ENCODE measurements around the gene OR2V1. TPM values are rescaled to one million over a fixed set of nuclear protein-coding genes. Genes with fewer than 3 reads are reported as not detected.
"Not testable (repeated sequence)": the region's sequence is repeated elsewhere in the genome, so short reads cannot be mapped to it uniquely, and the experiment has no call there.

OR2V1 gene
- total RNA-seq = not detected

- DNase-seq (ENCODE audit: low spot score) = no peak
Observed at GRCh38 chr5:181130832-181131496, at the start of gene OR2V1. Gene OR2V1 (minus strand): TSS chr5:181131169. CDS start chr5:181125304, 5,865 bp downstream.

GRCh38 chr5:181177559-181177958 is 46.6 kb upstream of the OR2V1 start:
- DNase-seq (ENCODE audit: low spot score) = not testable (repeated sequence)

- DNase-seq (ENCODE audit: low spot score) = no peak
Observed at GRCh38 chr5:181176254-181176952, 45.4 kb upstream of the OR2V1 start.

- no peak for DNase-seq (ENCODE audit: low spot score)
Observed at GRCh38 chr5:181173420-181174342, 42.7 kb upstream of the OR2V1 start.

GRCh38 chr5:181173027-181173419 is 42.1 kb upstream of the OR2V1 start:
- no peak for DNase-seq (ENCODE audit: low spot score)

GRCh38 chr5:181171782-181172181 is 40.8 kb upstream of the OR2V1 start:
- DNase-seq (ENCODE audit: low spot score) = no peak

GRCh38 chr5:181170996-181171395 is 40.0 kb upstream of the OR2V1 start:
- no peak for DNase-seq (ENCODE audit: low spot score)

- no peak for DNase-seq (ENCODE audit: low spot score)
Observed at GRCh38 chr5:181170237-181170825, 39.4 kb upstream of the OR2V1 start.

- DNase-seq (ENCODE audit: low spot score) = not testable (repeated sequence)
Observed at GRCh38 chr5:181169459-181170236, 38.7 kb upstream of the OR2V1 start.

GRCh38 chr5:181168595-181169118 is 37.7 kb upstream of the OR2V1 start:
- DNase-seq (ENCODE audit: low spot score) = no peak

- DNase-seq (ENCODE audit: low spot score) = no peak
Observed at GRCh38 chr5:181167814-181168488, 37.0 kb upstream of the OR2V1 start.

- no peak for DNase-seq (ENCODE audit: low spot score)
Observed at GRCh38 chr5:181166812-181167733, 36.1 kb upstream of the OR2V1 start.

- no peak for DNase-seq (ENCODE audit: low spot score)
Observed at GRCh38 chr5:181164076-181164952, 33.3 kb upstream of the OR2V1 start.

- DNase-seq (ENCODE audit: low spot score) = no peak
Observed at GRCh38 chr5:181163487-181164075, 32.6 kb upstream of the OR2V1 start.

GRCh38 chr5:181161534-181162175 is 30.7 kb upstream of the OR2V1 start:
- no peak for DNase-seq (ENCODE audit: low spot score)

- not testable (repeated sequence) for DNase-seq (ENCODE audit: low spot score)
Observed at GRCh38 chr5:181160755-181161533, 30.0 kb upstream of the OR2V1 start.

Data from ureter (tissue), 1 donor.